Neural progenitor cell (in vitro differentiated cells): Measurements from ENCODE around the gene NCK2. TPM values are rescaled to one million over a fixed set of nuclear protein-coding genes. Genes with fewer than 3 reads are reported as not detected.

Source experiments
- DNase-seq: peaks from one replicate; pipeline ENCODE4 v3.0.0-alpha.2; 2016; ENCODE audit warnings: low spot score
- H2AFZ ChIP-seq: fragments of 200-600 bp; sonication (generic); replicated peaks from 2 replicates; pipeline ENCODE4 v1.6.1; 2016; ENCODE audit warnings: antibody characterized with exemption
- H3F3A ChIP-seq: fragments of 200-600 bp; sonication (generic); 2 replicates; pipeline ENCODE4 v1.6.1; 2016; ENCODE audit warnings: antibody characterized with exemption, low read depth
- H3K27ac ChIP-seq: fragments of 200-600 bp; sonication (generic); 2 replicates; pipeline ENCODE4 v1.5.1; 2016; ENCODE audit warnings: mild to moderate bottlenecking
- H3K27me3 ChIP-seq: fragments of 200-600 bp; sonication (generic); 2 replicates; pipeline ENCODE4 v1.6.1; 2016; ENCODE audit warnings: mild to moderate bottlenecking, moderate library complexity
- H3K36me3 ChIP-seq: fragments of 200-600 bp; sonication (generic); 2 replicates; pipeline ENCODE4 v1.5.1; 2016
- H3K4me1 ChIP-seq: fragments of 200-600 bp; sonication (generic); 2 replicates; pipeline ENCODE4 v1.6.1; 2016; ENCODE audit warnings: mixed run types
- H3K4me2 ChIP-seq: fragments of 200-600 bp; sonication (generic); 2 replicates; pipeline ENCODE4 v1.6.1; 2016
- H3K4me3 ChIP-seq: fragments of 200-600 bp; sonication (generic); 2 replicates; pipeline ENCODE4 v1.5.1; 2016
- H3K79me2 ChIP-seq: fragments of 200-600 bp; sonication (generic); 2 replicates; pipeline ENCODE4 v1.6.1; 2016; ENCODE audit warnings: low read depth
- H3K9ac ChIP-seq: fragments of 200-600 bp; sonication (generic); 2 replicates; pipeline ENCODE4 v1.6.1; 2016
- H3K9me3 ChIP-seq: fragments of 200-600 bp; sonication (generic); 2 replicates; pipeline ENCODE4 v1.5.1; 2016; ENCODE audit warnings: low read depth
- H4K20me1 ChIP-seq: fragments of 200-600 bp; sonication (generic); 2 replicates; pipeline ENCODE4 v1.6.1; 2016; ENCODE audit warnings: low read depth
- H3K27ac Mint-ChIP-seq: 3 replicates; pipeline ENCODE4 v1.8.0; 2021; ENCODE audit warnings: mixed read lengths
- H3K27me3 Mint-ChIP-seq: 2 replicates; pipeline ENCODE4 v1.8.0; 2022; ENCODE audit warnings: low read depth, mild to moderate bottlenecking, inconsistent platforms, moderate library complexity, mixed read lengths; ENCODE audit not compliant: insufficient read depth
- H3K36me3 Mint-ChIP-seq: 3 replicates; pipeline ENCODE4 v1.8.0; 2021; ENCODE audit warnings: mixed read lengths
- H3K4me1 Mint-ChIP-seq: 3 replicates; pipeline ENCODE4 v1.8.0; 2021; ENCODE audit warnings: mixed read lengths
- H3K4me3 Mint-ChIP-seq: 3 replicates; pipeline ENCODE4 v1.8.0; 2021; ENCODE audit warnings: mild to moderate bottlenecking, moderate library complexity, mixed read lengths
- H3K9me3 Mint-ChIP-seq: 3 replicates; pipeline ENCODE4 v1.8.0; 2020; ENCODE audit warnings: mixed read lengths
- CTCF ChIP-seq: fragments of 200-600 bp; sonication (generic); IDR thresholded peaks from 2 replicates; pipeline ENCODE4 v1.5.1; 2017; ENCODE audit warnings: antibody characterized with exemption, mild to moderate bottlenecking
- EZH2 ChIP-seq: fragments of 200-600 bp; sonication (generic); IDR thresholded peaks from 2 replicates; pipeline ENCODE4 v1.6.1; 2017; ENCODE audit warnings: antibody characterized with exemption, mild to moderate bottlenecking, moderate library complexity
- EZH2phosphoT487 ChIP-seq: fragments of 200-600 bp; sonication (generic); IDR thresholded peaks from 2 replicates; pipeline ENCODE4 v1.6.1; 2017; ENCODE audit warnings: antibody characterized with exemption
- total RNA-seq: library from RNA; depleted of rRNA; stranded (reverse); fragments of >200 nt; gene quantifications from 2 replicates; pipeline ENCODE4 v1.2.3, GENCODE V29; 2015; ENCODE audit warnings: low replicate concordance

NCK2 gene
- total RNA-seq, 1 donor from 2014 or later = 26.2 TPM

- Histone ChIP-seq H3K36me3 (no peaks in the 10 kb centered on the region), H3K9me3 (no peaks in the 10 kb centered on the region), H3K4me2 (no peak overlapping the region), H3F3A (no peaks in the 10 kb centered on the region), H3K79me2 (no peaks in the 10 kb centered on the region), H3K27ac (no peak overlapping the region), H3K4me3 (no peak overlapping the region), H2AFZ (peak overlapping the region; percentile 3), H3K4me1 (no peaks in the 10 kb centered on the region), H4K20me1 (no peaks in the 10 kb centered on the region), H3K27me3 (no peaks in the 10 kb centered on the region), H3K9ac (no peak overlapping the region)
- H3K9me3 Mint-ChIP-seq = peaks cover 10% of the 10 kb centered on the region
- no peak for TF ChIP-seq CTCF
- no peak for TF ChIP-seq EZH2
- TF ChIP-seq EZH2phosphoT487 = no peak
- no peak for DNase-seq
- peak overlapping the region; percentile 46 for H3K27ac Mint-ChIP-seq
- H3K4me1 Mint-ChIP-seq = peaks cover 14% of the 10 kb centered on the region
- H3K36me3 Mint-ChIP-seq = no peaks in the 10 kb centered on the region
- peaks cover 8% of the 10 kb centered on the region for H3K27me3 Mint-ChIP-seq
- no peak overlapping the region for H3K4me3 Mint-ChIP-seq
These were observed 179.6 kb downstream of the NCK2 start for GRCh38 chr2:105924271-105924670.

GRCh38 chr2:105924932-105925331 is 180.2 kb downstream of the NCK2 start:
- no peaks in the 10 kb centered on the region for H3K9me3 ChIP-seq
- H3K4me3 Mint-ChIP-seq = no peak overlapping the region
- no peak overlapping the region for H3K4me2 ChIP-seq
- no peaks in the 10 kb centered on the region for H3F3A ChIP-seq
- H3K4me1 Mint-ChIP-seq = peaks cover 14% of the 10 kb centered on the region
- no peaks in the 10 kb centered on the region for H3K79me2 ChIP-seq
- peak overlapping the region; percentile 2 for H3K27ac Mint-ChIP-seq
- no peak overlapping the region for H3K27ac ChIP-seq
- H3K4me3 ChIP-seq = no peak overlapping the region
- H3K9me3 Mint-ChIP-seq = peaks cover 10% of the 10 kb centered on the region
- no peaks in the 10 kb centered on the region for H3K36me3 ChIP-seq
- no peak overlapping the region for H3K9ac ChIP-seq
- H2AFZ ChIP-seq = no peak overlapping the region
- no peaks in the 10 kb centered on the region for H4K20me1 ChIP-seq
- TF ChIP-seq CTCF (no peak), EZH2phosphoT487 (no peak), EZH2 (no peak)
- DNase-seq = no peak
- no peaks in the 10 kb centered on the region for H3K27me3 ChIP-seq
- no peaks in the 10 kb centered on the region for H3K4me1 ChIP-seq
- no peaks in the 10 kb centered on the region for H3K36me3 Mint-ChIP-seq
- peaks cover 8% of the 10 kb centered on the region for H3K27me3 Mint-ChIP-seq

GRCh38 chr2:105925390-105925789 is 180.7 kb downstream of the NCK2 start:
- Histone ChIP-seq H3K27me3 (no peaks in the 10 kb centered on the region), H3K9ac (no peak overlapping the region), H3K4me2 (no peak overlapping the region), H3K27ac (no peak overlapping the region), H3K36me3 (no peaks in the 10 kb centered on the region), H3K4me1 (no peaks in the 10 kb centered on the region), H3K79me2 (no peaks in the 10 kb centered on the region), H3K4me3 (no peak overlapping the region), H3F3A (no peaks in the 10 kb centered on the region), H2AFZ (no peak overlapping the region), H4K20me1 (no peaks in the 10 kb centered on the region), H3K9me3 (no peaks in the 10 kb centered on the region)
- peaks cover 14% of the 10 kb centered on the region for H3K4me1 Mint-ChIP-seq
- DNase-seq = no peak
- TF ChIP-seq EZH2 (no peak), CTCF (no peak), EZH2phosphoT487 (no peak)
- peaks cover 8% of the 10 kb centered on the region for H3K27me3 Mint-ChIP-seq
- no peak overlapping the region for H3K4me3 Mint-ChIP-seq
- H3K9me3 Mint-ChIP-seq = peaks cover 10% of the 10 kb centered on the region
- H3K36me3 Mint-ChIP-seq = no peaks in the 10 kb centered on the region
- peak overlapping the region; percentile 2 for H3K27ac Mint-ChIP-seq
